ENCODE data around the gene CCNJ. TPM values are rescaled to one million over a fixed set of nuclear protein-coding genes. Genes with fewer than 3 reads are reported as not detected.

The CCNJ gene, protein sequence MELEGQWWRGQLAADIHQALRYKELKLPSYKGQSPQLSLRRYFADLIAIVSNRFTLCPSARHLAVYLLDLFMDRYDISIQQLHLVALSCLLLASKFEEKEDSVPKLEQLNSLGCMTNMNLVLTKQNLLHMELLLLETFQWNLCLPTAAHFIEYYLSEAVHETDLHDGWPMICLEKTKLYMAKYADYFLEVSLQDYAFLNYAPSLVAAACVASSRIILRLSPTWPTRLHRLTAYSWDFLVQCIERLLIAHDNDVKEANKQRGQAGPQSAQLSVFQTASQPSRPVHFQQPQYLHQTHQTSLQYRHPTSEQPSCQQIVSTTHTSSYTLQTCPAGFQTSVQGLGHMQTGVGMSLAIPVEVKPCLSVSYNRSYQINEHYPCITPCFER
- total RNA-seq, result 7.5 and 8.4 TPM in 2 replicates

DNA sequence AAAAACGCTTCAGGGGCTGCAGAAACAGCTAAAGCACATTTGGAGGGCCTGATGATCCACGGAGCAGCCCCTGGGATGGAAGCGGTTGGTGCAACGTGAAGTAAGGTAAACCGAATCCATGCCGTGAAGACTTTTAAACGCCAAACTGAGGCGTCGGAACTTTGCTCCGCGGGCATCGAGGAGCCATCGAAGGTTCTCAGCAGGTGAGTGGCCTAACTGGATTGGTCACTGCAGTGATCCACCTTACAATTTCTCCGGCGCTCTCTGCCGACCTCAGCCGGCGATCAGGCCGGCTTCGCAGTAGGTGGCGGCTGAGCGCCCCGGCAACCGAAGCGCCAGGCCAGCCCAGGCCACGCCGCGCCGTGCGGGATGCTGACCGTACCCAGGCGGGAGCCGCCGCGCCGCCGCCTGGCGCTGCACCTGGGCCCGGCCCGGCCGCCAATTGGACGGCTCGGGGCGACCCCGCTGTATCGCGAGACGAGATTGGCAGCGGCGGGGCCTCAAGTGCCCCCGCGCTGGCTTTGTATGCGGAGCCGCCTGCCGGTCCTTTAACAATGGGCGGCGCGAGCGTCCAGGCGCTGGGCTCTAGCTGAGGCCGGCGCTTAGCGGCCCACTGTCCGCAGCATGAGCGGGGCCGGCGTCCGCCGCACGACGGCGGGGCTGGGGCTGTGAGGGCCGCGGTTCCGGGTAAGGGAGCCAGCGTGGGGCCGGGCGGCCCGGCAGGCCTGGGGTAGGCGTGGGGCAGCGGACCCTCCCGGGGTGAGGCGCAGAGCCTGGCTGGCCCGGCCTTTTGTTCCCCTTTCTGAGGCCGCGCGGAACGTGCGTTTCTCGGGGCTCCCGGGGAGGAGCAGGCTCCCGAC lies at the start of gene CCNJ:
Gene CCNJ (plus strand): TSS at position 551 of the 860 bp plus-strand sequence. CDS start 811 bp downstream, outside the sequence.

Other genes with a start within 250 kb of the CCNJ start
- not detected in 2 replicates for gene CC2D2B, start 135.6 kb upstream of the CCNJ start, total RNA-seq
- 12.8 and 19.2 TPM in 2 replicates for gene ZNF518A, start 86.7 kb downstream of the CCNJ start, total RNA-seq
- gene BLNK, start 228.0 kb downstream of the CCNJ start, total RNA-seq, result 5.5 TPM in 2 replicates